ENCODE measurements around the gene RAMAC.

Gene RAMAC

GRCh38 chr15:82968066-82968465, 17.9 kb upstream of the RAMAC start:
- no peak for TF ChIP-seq EZH2phosphoT487 (IDR thresholded peaks at IDR 0.05; ENCODE audit: borderline replicate concordance, low read length)

GRCh38 chr15:82969353-82969752, 16.7 kb upstream of the RAMAC start:
- Histone ChIP-seq H3K79me2 (ENCODE audit: control insufficient read depth, low read length) (no peaks in the 10 kb centered on the region), H3K9me2 (replicated peaks; ENCODE audit: control insufficient read depth, low read length) (no peaks in the 10 kb centered on the region), H3K27me3 (ENCODE audit: control insufficient read depth, low read length) (0 out of 2 replicates have a peak, but pooled peaks cover 4% of the 10 kb centered on the region), H3K4me1 (ENCODE audit: control insufficient read depth, low read length) (no peaks in the 10 kb centered on the region), H3K27ac (ENCODE audit: low read depth, low read length) (no peak overlapping the region), H3F3A (ENCODE audit: control insufficient read depth, insufficient read depth) (no peaks in the 10 kb centered on the region), H3K9me3 (ENCODE audit: control insufficient read depth, insufficient read depth, low read length) (no peaks in the 10 kb centered on the region), H3K4me2 (ENCODE audit: low read length) (no peak overlapping the region), H3K4me3 (ENCODE audit: low read length) (no peak overlapping the region), H4K20me1 (ENCODE audit: control insufficient read depth, insufficient read depth, low read depth, low read length) (no peaks in the 10 kb centered on the region), H3K36me3 (ENCODE audit: control insufficient read depth, low read length) (no peaks in the 10 kb centered on the region)
- no peak for TF ChIP-seq CTCF (IDR thresholded peaks at IDR 0.05; ENCODE audit: low read depth, low read length, poor library complexity, severe bottlenecking)
- no peak for TF ChIP-seq EZH2phosphoT487 (IDR thresholded peaks at IDR 0.05; ENCODE audit: borderline replicate concordance, low read length)

More at GRCh38 chr15:82968066-82968465, 17.9 kb upstream of the RAMAC start:
- no peaks in the 10 kb centered on the region for H3F3A ChIP-seq (ENCODE audit: control insufficient read depth, insufficient read depth)
- no peak overlapping the region for H3K4me3 ChIP-seq (ENCODE audit: low read length)
- H3K4me2 ChIP-seq (ENCODE audit: low read length): no peak overlapping the region
- H3K27ac ChIP-seq (ENCODE audit: low read depth, low read length): no peak overlapping the region
- H3K36me3 ChIP-seq (ENCODE audit: control insufficient read depth, low read length): no peaks in the 10 kb centered on the region
- no peaks in the 10 kb centered on the region for H3K4me1 ChIP-seq (ENCODE audit: control insufficient read depth, low read length)
- no peaks in the 10 kb centered on the region for H3K9me2 ChIP-seq (replicated peaks; ENCODE audit: control insufficient read depth, low read length)
- no peaks in the 10 kb centered on the region for H3K79me2 ChIP-seq (ENCODE audit: control insufficient read depth, low read length)
- H3K27me3 ChIP-seq (ENCODE audit: control insufficient read depth, low read length): 0 out of 2 replicates have a peak, but pooled peaks cover 4% of the 10 kb centered on the region
- no peaks in the 10 kb centered on the region for H4K20me1 ChIP-seq (ENCODE audit: control insufficient read depth, insufficient read depth, low read depth, low read length)
- no peaks in the 10 kb centered on the region for H3K9me3 ChIP-seq (ENCODE audit: control insufficient read depth, insufficient read depth, low read length)

- H3K36me3 ChIP-seq (ENCODE audit: control insufficient read depth, low read length): no peaks in the 10 kb centered on the region
- TF ChIP-seq EZH2phosphoT487 (IDR thresholded peaks at IDR 0.05; ENCODE audit: borderline replicate concordance, low read length): no peak
- TF ChIP-seq CTCF (IDR thresholded peaks at IDR 0.05; ENCODE audit: low read depth, low read length, poor library complexity, severe bottlenecking): no peak
- no peak overlapping the region for H3K27ac ChIP-seq (ENCODE audit: low read depth, low read length)
- 0 out of 2 replicates have a peak, but pooled peaks cover 4% of the 10 kb centered on the region for H3K27me3 ChIP-seq (ENCODE audit: control insufficient read depth, low read length)
- H3K4me2 ChIP-seq (ENCODE audit: low read length): no peak overlapping the region
- no peaks in the 10 kb centered on the region for H3K9me2 ChIP-seq (replicated peaks; ENCODE audit: control insufficient read depth, low read length)
- H3F3A ChIP-seq (ENCODE audit: control insufficient read depth, insufficient read depth): no peaks in the 10 kb centered on the region
- H3K4me1 ChIP-seq (ENCODE audit: control insufficient read depth, low read length): no peaks in the 10 kb centered on the region
- no peaks in the 10 kb centered on the region for H4K20me1 ChIP-seq (ENCODE audit: control insufficient read depth, insufficient read depth, low read depth, low read length)
- H3K9me3 ChIP-seq (ENCODE audit: control insufficient read depth, insufficient read depth, low read length): no peaks in the 10 kb centered on the region
- H3K79me2 ChIP-seq (ENCODE audit: control insufficient read depth, low read length): no peaks in the 10 kb centered on the region
- H3K4me3 ChIP-seq (ENCODE audit: low read length): no peak overlapping the region
Observed at GRCh38 chr15:82970078-82970686, 15.8 kb upstream of the RAMAC start.

- H3K9me2 ChIP-seq (replicated peaks; ENCODE audit: control insufficient read depth, low read length): no peaks in the 10 kb centered on the region
- no peaks in the 10 kb centered on the region for H3K9me3 ChIP-seq (ENCODE audit: control insufficient read depth, insufficient read depth, low read length)
- TF ChIP-seq EZH2phosphoT487 (IDR thresholded peaks at IDR 0.05; ENCODE audit: borderline replicate concordance, low read length) (no peak), CTCF (IDR thresholded peaks at IDR 0.05; ENCODE audit: low read depth, low read length, poor library complexity, severe bottlenecking) (no peak)
- H3K4me1 ChIP-seq (ENCODE audit: control insufficient read depth, low read length): no peaks in the 10 kb centered on the region
- H3K27me3 ChIP-seq (ENCODE audit: control insufficient read depth, low read length): 0 out of 2 replicates have a peak, but pooled peaks cover 4% of the 10 kb centered on the region
- H3K27ac ChIP-seq (ENCODE audit: low read depth, low read length): no peak overlapping the region
- no peak overlapping the region for H3K4me3 ChIP-seq (ENCODE audit: low read length)
- H3F3A ChIP-seq (ENCODE audit: control insufficient read depth, insufficient read depth): no peaks in the 10 kb centered on the region
- no peaks in the 10 kb centered on the region for H3K79me2 ChIP-seq (ENCODE audit: control insufficient read depth, low read length)
- H3K36me3 ChIP-seq (ENCODE audit: control insufficient read depth, low read length): no peaks in the 10 kb centered on the region
- no peak overlapping the region for H3K4me2 ChIP-seq (ENCODE audit: low read length)
- no peaks in the 10 kb centered on the region for H4K20me1 ChIP-seq (ENCODE audit: control insufficient read depth, insufficient read depth, low read depth, low read length)
Observed at GRCh38 chr15:82970696-82971095, 15.3 kb upstream of the RAMAC start.

Measured in DOHH2 (cell line).